HG02885 (cell line): Measurements from ENCODE around the gene SLC17A9.
A peak's percentile ranks its signal among the peaks of the same experiment; 100 is the strongest.

ENCODE experiments used
- ATAC-seq: cut with Tn5 transposase; IDR thresholded peaks from one replicate; pipeline ENCODE4 v1.9.1; 2021; ENCODE audit warnings: mild to moderate bottlenecking; ENCODE audit not compliant: unreplicated experiment, poor library complexity

The SLC17A9 gene

DNA sequence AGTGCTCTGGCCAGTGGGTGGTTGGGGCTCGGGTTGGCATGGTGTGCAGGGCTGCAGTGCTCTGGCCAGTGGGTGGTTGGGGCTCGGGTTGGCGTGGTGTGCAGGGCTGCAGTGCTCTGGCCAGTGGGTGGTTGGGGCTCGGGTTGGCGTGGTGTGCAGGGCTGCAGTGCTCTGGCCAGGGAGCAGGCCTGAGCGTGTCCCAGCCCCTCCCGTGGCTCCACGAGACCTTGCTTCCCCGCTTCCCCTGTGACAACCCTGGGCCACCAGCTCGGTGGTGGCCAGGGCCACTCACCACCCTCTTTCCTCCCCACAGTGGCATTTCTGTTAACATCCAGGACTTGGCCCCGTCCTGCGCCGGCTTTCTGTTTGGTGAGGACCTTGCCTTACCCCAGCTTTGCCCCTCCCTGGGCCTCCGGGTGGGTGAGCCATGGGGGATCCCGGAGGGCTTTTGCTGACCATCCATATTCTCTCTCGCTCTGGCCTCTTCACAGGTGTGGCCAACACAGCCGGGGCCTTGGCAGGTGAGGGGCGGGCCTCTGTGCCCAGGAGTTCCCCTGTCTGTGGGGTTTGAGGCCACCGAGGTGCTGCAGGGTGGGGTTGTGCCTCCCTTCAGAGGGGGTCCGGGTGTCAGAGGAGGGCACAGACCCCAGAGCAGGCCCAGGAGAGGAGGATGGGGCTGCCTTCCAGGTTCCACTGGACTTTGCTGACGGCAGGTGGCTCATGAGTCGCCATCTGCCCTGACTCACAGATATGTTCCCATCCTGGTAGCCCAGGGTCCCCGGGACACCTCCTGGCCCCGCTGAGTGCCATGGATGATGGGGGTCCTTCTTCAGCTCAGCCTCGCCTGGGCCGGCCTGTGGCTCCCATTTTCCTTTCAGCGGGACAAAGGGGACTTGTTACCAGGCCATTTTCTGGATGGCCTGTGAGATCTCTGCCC is 14.0 kb downstream of the SLC17A9 start:
- ATAC-seq, result no peak

DNA sequence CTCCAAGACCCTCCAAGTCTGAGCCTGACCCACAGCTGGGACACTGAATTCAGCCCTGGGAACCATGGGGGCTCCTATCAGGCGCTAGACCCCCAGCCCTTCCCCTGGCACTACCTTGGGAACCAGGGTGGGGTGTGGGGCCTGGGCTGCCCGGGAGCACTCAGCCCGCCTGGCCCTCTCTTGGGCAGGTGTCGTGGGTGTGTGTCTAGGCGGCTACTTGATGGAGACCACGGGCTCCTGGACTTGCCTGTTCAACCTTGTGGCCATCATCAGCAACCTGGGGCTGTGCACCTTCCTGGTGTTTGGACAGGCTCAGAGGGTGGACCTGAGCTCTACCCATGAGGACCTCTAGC is 14.6 kb downstream of the SLC17A9 start:
- ATAC-seq, result no peak

DNA sequence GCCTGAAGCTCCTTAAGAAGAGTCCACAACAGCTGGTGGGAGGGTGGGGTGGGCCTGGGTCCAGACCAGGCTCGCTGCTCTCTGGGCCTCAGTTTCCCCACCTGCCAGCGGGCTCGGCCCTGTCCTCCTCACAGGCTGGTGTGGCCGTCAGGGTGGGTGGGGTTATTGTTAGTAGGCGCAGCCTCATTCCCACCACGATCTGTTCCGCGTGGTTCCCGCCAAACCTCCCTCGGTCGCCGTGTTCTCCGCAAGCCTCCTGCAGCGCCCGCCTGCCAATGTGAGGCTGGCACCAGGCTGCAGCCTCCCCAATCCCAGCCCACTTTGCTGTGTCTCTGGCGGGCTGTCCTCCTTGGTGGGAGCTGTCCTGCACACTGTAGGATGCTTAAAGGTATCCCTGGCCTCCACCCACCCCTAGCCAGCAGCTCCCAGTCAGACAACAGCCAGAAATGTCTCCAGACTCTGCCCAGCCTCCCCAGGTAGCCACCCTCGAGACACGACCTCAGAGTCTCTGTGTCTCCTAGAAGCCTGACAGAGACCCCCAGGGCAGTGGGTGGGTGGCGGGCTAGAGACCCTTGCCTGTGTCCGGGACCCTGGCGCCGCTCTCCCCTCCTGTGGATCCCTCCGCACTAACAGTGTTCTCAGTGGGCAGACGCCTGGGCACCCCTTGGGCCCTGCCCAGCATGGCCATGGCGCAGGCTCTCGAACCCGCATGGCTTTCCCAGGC is 15.3 kb downstream of the SLC17A9 start:
- ATAC-seq, result no peak

DNA sequence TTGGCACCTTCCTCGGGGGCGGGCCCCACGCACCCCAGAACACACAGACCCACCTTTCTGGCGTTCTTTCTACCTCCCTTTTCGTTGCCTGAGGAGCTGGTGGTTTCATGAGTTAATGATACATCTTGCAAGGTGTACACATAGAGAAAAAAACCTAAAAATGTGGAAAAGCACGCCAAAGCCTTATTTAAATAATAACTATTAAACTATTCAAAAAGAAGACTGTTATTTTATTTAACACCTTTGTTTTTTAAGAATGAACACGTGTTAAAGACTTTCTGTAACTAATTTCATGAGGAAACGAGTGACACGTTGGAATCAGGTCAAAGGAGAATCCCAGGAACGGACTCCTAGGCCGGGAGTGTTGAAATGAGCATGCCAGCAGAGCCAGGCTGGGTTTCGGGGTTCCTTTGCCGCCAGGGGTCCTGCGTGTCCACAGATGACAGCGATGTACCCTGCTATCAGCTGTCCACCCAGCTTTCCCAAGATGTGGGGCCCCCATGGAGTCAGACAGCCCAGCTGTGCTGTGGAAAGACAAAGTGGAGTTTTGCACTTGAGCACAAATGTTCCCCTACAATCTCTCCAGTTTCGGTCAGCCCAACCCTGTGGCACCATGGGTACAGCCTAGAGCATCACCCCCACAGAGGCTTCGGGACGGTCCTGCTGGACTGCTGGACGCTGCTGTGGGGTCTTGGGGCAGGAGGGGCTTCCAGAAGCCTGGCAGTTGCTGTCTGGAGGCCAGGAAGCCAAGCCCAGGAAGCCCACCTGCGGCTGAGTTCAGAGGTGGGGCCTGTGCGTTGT is 16.1 kb downstream of the SLC17A9 start:
- ATAC-seq, result no peak

DNA sequence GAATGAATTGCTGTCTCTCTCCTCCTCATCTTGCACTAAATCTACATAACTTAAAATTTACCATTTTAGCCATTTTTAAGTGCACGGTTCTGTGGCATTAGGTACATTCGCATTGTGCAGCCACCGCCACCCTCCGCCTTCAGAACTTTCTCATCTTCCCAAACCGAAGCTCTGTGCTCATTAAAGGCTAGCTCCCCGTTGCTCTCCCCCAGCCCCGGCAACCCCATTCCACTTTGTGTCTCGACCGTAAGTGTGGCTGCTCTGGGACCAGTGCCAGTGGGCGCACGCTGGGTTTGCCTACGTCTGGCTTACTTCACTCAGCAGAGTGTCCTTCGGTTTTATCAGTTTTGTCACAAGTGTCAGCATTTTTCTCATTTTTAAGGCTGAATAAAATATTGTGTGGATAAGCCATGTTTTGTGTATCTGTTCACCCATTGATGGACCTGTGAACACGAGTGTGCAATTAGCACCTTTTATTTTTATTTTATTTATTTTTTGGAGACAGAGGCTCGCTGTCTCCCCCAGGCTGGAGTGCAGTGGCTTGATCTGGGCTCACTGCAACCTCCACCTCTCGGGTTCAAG is 16.8 kb downstream of the SLC17A9 start:
- ATAC-seq, result no peak

DNA sequence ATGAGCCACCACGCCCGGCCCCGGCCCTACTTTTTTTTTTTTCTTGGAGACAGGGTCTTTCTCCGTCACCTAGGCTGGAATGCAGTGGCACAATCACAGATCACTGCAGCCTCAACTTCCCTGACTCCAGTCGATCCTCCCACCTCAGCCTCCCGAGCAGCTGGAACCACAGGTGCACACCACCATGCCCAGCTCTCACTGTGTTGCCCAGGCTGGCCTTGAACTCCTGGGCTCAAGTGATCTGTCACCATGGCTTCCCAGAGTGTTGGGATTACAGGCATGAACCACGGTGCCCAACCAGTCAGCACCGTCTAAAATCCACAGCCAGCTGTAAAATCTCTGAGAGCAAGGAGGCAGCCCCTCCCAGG is 17.4 kb downstream of the SLC17A9 start:
- ATAC-seq, result no peak

DNA sequence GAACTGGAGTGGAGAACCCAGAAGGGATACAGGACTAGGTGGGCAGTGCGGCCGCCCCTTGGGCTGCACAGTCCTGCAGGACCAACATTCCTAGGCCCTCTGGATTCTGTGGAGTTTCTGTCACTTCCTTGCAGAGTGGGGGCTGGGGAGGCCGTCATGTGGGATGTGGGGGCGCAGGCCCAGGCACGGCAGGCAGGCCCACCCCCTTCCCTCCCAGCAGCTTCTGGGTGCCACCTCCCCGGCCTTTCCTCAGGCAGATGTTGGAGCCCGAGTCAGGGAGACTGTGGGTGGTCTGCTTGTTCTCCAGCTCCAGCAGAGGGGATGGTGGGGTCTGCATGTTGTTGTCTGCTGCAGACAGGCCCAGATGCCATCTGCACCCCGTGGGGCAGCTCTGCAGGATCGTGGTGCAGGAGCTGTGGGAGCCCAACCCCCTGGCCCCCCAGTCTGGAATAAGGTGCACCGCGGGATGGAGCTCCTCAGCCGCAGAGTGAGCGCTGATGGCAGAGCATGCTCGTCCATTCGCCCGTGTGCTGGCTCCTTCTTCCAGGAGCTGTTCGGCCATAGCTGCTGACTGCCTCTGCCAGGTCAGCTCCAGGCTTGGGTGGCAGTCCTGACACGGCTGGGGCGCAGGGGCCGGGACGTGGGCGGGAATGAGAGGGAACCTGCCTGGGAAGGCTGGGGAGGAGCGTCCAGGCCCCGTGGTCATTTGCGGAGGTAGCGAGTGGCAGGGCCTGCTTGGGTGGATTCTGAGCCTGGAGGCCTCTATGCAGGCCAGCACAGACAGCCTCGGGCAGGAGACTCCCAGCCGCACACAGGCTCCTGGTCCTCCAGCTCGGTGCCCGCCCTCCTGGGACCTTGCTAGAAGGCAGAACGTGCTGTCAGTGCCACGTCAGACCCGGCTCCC is 18.1 kb downstream of the SLC17A9 start:
- ATAC-seq, result no peak

DNA sequence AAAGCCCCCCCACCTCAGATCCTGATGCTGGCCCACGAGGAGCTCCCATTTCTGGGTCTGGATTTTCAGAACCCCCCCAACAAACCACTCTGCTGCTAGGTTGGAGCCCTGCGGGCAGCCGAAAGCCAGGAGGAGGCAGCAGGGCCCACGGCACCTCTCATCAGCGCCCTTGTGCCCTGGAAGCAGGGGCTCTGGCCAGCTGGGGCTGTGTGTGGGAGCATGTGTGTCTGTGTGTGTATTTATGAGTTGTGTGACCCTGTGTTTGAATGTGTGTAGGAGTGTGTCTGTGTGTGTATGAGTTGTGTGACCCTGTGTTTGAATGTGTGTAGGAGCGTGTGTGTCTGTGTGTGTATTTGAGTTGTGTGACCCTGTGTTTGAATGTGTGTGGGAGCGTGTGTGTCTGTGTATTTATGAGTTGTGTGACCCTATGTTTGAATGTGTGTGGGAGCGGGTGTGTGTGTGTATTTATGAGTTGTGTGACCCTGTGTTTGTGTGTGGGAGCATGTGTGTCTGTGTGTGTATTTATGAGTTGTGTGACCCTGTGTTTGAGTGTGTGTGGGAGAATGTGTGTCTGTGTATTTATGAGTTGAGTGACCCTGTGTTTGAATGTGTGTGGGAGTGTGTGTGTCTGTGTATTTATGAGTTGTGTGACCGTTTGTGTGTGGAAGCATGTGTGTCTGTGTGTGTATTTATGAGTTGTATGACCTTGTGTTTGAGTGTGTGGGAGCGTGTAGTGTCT is 18.9 kb downstream of the SLC17A9 start:
- no peak for ATAC-seq

DNA sequence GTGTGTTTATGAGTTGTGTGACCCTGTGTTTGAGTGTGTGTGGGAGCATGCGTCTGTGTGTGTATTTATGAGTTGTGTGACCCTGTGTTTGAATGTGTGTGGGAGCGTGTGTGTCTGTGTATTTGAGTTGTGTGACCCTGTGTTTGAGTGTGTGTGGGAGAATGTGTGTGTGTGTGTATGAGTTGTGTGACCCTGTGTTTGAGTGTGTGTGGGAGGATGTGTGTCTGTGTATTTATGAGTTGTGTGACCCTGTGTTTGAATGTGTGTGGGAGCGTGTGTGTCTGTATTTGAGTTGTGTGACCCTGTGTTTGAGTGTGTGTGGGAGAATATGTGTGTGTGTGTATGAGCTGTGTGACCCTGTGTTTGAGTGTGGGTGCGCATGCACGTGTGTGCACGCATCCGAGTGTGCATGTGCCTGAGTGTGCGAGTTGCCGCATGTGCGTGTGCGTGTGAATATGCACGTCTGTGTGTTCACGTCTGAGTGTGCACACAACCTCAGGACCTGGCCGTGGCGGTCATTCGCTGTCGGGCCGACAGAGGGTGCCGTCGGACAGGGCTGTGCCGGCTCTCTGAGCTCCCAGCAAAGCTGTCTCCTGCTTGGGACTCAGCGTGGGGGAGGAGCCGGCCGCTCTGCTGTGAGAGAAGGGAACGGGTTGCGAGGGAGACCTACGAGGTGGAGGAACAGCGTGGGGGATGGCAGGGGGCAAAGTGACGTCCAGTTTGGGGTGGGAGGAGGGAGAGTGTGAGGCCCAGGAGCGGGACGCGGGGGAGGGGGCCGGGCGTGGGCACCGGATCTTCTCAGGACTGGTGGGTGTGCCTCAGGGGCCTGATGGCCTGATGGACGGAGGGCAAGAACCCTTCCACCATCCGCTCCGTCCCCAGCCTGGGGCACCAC is 19.7 kb downstream of the SLC17A9 start:
- peak; percentile 71 for ATAC-seq

DNA sequence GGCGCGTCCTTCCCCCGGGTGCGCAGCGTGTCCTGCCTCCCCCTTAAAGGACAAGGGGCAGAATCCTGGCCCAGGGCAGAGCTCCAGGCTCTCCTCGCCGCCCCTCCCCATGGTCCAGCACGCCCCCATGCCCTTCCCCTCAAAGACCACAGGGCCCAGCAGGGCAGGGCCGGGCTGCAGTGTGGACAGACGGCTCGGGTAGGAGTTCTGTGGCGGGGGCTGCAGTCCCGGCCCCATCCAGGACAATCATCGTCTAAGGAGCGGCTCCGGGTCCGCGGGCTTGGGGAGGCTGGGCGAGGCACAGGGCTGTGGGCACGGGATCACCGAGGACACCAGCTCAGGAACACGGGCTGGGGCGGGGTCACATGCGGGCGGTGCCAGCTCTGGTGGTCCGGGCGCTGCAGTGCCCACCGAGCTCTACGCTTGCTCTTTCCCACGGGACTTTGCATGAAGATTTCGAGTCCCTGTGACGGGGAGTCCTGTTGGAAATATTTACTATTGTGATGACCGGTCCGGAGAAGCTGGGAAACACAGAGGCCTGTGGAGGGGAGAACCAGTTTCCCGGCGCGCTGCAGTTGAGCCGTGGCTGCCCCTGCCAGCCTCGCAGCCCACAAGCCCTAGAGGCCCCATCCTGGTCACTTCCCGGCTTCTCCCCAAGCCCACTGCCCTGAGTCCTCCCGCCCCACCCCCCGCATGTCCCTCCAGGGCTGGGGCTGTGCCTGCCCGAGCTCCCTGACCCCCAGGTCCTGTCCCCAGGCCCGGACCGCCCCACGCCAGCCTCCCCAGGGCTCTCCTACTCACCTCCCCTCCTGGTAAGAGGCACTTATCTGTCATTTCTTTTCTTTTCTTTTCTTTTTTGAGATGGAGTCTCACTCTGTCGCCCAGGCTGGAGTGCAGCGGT is 20.6 kb downstream of the SLC17A9 start:
- no peak for ATAC-seq

DNA sequence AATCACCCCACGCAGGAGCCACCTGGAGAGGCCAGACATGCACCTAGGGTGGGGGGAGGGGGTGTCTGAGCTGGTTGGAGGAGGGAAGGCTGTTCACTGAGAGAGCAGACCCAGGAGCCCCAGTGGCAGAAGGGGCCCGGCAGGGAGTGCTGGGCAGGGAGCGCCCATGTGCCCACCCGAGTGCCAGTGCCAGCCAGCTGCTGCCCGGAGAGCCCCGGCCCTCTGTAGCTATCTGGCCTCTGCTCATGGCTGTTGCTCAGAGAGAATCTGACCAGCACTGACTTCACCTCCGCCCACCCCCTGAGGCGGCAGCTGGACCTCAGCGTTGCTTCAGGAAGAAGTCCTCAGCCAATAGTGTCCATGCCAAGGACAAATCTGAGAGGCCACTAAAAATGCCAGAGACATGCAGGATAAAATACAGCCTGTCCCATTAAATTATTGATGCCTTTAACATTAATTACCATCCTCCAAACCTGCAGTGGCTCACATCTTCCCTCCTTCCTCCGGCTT is 22.8 kb downstream of the SLC17A9 start:
- ATAC-seq, result no peak

DNA sequence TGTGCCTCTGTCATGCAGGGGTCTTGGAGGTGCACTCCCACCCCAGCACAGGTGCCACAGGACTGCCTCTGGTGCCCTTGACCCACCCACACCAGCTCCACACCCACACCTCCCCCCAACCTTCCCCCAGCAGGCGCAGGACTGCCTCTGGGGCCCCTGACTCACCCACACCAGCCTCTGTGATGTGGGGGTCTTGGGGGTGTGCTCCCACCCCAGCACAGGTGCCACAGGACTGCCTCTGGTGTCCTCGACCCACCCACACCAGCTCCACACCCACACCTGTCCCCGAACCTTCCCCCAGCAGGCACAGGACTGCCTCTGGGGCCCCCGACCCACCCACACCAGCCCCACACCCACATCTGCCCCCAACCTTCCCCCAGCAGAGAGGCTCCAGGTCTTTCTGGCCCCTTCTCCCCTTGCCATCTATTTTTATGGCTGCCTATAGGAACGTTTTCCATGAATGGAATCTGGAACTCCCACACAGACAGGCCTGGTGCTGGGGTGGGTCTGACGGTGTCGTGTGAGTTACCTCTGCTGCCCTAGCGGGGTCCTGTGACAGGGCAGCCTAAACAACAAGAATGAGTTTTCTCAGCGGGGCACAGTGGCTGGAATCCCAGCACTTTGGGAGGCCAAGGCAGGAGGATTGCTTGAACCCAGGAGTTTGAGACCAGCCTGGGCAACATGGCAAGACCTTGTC is 23.5 kb downstream of the SLC17A9 start:
- no peak for ATAC-seq

DNA sequence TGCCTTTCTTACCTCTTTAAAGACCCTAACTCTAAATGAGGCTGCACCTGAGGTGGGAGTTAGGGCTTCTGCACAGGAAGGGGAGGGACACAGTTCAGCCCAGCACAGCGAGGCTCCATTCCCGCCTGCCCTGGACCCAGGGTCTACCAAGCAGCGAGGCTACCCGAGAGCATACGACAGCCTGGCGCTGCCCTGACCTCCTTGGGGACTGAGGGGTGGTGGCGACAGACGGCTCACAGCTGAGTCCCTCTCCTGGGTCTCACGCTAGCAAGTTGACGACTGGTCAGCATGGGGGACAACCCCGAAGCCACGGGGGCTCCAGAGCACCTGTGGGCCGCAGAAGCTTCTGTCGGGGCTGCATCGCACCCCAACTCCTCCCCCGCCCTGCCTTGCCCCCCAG is 24.4 kb downstream of the SLC17A9 start:
- ATAC-seq, result no peak

DNA sequence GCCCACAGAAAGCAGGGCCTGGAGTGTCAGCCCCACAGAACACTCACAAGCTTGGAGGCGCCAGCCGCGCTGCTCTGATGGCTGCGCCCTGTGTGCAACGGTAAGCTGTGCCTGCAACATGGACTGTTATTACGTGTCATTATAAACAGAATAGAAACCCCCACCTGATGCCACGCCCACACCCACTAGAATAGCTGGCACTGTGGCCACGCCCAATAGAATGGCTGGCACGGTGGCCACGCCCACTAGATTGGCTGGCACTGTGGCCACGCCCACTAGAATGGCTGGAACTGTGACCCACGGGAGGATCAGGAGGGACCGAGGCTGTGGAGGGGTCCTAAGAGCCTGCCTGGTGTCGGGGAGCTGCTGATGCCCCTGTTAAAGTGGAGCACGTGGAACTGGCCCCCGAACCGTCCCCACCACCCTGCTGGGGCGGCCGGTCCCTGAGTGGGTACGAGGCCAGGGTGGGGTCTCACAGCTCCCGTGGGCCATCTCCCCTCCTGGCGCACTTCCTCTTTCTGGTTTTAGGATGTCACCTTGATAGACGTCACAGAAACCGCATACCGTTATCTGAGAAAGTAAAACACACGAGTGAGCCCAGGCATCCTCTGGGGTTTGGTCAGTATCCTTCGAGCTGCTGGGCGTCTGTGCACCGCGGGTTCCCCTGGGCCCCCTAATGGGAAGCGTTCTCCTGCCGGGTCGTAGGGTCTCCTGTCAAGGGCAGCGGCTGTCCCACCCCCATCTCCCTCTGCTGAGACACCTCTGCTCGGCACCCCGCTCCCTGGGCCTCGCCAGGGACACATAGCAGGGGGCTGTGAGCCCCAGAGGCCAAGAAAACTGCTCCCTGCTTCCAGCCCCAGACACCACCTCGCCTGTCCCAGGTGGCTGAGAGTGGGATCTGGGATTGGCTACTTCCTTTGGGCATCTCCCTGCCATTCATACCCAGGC is 25.4 kb downstream of the SLC17A9 start:
- ATAC-seq, result peak; percentile 57

DNA sequence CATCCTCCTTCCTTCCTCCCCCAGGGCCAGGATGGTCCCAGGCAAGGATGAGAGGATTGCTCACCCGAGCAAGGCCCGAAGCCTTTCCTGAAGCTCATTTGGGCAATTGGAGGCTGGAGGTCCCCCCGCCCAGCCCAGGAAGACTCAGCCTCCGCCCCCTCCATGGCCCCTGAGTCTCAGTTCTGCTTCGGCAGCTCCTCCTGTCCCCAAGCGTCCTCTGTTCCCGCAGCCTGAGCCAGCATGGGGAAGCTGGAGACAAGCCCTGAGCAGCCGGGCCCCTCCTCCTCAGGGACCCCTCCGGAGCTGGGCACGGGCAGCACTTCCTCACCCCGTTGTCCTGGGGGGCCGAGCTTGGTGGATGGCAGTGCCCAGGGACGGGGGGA is 26.0 kb downstream of the SLC17A9 start:
- ATAC-seq, result no peak
